LNCAP (cell line): ENCODE measurements around the gene GMNN.

Experiments
- CTCF ChIP-seq: fragments of 450-650 bp; IDR thresholded peaks from 2 replicates; pipeline ENCODE4 v1.5.1; 2017; ENCODE audit warnings: mild to moderate bottlenecking

Gene GMNN

DNA sequence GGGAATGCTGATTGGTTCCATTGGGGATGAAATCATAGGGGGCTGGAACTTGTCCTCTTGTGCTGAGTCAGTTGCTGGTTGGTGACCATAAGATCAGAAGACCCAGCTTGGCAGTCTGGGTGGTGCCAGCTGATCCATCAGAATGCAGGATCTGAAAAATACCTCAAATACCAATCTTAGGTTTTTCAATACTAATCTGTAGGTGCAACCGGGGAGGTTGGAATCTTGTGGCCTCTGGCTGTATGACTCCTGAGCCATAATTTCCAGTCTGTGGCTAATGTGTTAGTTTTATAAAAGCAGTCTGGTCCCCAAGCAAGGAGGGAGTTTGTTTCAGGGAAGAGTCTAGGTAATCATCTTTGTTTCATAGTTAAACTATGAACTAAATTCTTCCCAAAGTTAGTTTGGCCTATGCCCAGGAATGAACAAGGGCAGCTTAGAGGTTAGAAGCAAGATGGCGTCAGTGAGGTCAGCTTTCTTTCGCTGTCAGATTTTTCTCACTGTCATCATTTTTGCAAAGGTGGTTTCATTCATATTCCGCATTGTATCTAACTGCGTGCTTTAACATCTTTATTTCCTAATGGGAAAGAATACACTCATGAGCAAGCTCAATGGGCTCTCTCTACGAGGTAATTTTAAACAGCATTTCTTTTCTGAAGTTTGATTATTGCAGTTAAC lies 22.0 kb downstream of the GMNN start:
- TF ChIP-seq CTCF: no peak

DNA sequence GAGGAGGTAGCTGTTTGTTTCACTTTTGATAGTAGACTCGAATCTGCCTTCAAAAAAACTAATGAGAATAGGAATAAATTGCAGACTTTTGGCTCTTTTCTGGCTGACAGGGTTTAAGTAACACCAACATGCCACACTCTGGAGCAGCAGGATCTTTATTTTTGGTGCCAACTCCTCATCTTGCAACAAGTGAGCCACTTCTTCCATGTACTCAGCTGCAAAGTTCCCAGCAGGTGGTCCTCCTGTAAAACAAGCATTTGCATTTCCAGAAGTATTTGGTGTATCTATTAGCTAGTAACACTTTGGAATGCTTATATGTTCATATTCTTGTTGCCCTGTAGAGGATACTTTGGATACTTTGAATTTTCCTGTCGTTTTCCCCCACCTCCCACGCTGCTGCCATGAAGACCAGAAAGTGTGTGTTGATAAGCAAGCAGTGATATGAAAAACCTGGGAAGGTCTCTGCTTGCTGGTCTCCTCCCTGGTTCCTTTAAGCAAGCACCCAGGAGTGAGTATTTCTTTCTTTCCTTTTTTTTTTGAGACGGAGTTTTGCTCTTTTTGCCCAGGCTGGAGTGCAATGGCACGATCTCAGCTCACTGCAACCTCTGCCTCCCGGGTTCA lies 23.0 kb downstream of the GMNN start:
- no peak for TF ChIP-seq CTCF

DNA sequence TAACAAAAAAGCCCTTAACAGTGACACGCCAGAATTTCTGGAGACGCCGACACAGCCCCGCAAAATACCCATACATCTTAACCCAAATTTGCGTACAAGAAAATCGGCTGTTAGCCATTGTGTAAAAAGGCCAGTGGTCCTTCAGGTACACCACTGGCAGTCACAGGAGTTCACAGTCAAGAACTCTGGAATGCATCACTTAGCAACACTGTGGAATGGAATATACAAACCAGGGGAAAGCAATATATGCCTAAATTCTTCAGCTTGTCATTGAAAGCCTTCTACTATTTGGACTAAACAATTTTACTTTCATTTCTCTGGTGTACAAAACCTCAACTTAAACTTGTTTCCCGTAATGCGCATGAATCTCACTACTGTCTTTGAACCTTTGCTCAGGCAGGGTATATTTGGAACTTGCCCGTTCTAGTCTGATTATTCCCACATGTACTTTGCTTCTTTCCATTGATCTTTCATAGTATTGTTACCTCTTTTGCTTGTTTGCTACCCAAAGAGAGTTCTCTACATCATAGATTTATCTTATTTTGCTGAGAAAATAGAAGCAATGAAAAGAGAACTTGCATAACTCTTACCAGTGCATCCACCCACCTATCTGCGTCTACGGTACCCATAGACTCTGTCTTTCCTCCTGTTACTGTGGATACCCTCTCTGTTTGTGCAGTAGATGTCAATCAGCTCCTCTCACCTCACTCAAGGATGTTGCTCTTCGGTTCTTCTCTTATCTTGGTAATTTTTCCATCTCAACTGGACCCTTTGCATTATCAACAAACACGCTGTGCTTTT lies 24.2 kb downstream of the GMNN start, which contains the start of gene ARMH2:
ARMH2 (minus strand) TSS at position 178 of the 801 bp plus-strand sequence; CDS start at position 118, 60 bp downstream.
- no peak for TF ChIP-seq CTCF

- TF ChIP-seq CTCF: no peak
Observed at GRCh38 chr6:24799541-24799915, 24.8 kb downstream of the GMNN start.

DNA sequence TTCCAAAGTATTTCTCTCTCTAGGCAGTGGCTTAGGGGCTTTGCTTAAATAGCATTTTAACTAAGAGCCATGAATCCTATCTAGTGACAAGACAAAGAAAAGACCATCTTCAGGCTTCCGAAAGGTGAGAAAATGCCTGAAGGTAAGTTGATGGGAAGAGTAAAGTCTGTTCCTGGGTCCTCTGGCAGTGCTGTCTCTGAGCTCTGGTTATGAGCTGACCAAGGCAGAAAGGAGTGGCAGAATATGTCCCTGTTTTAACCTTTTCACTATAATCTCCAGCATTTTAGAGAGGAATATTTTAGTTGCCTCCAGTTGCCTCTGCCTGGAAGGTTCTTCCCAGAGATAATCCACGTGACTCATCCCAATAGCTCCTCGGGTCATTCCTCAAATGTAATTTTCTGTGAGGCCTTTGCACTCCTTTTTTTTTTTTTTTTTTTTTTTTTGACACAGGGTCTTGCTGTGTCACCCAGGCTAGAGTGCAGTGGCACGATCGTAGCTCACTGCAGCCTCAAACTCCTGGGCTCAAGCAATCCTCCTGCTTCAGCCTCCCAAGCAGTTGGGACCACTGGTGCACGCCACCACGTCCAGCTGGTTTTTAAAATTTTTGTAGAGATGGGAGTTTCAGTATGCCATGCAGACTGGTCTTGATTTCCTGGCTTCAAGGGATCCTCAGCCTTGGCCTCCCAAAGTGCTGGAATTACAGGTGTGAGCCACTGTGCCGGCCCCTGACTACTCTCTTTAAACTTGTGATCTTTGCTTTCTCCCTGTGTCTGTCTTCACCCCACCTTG lies 27.7 kb downstream of the GMNN start:
- TF ChIP-seq CTCF: no peak

GRCh38 chr6:24807584-24807983 lies 32.8 kb downstream of the GMNN start:
- TF ChIP-seq CTCF: no peak

DNA sequence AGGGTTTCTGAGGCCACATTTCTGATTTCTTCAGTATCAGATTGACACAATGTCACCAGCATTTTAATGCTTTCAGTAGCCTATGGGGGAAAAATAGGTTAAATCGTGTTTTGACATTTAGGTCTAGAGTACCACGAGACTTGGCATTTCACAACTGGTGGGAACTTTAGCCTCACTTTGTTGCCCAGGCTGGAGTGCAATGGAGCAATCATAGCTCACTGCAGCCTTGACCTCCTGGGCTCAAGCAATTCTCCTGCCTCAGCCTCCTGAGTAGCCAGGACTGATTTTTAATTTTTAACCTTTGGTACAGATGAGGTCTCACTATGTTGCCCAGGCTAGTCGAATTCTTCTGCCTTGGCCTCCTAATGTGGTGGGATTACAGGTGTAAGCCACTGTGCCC lies 35.0 kb downstream of the GMNN start:
- TF ChIP-seq CTCF: no peak
